CD4-positive, alpha-beta T cell treated with Interleukin-6 at 100 ng/mL for 8 hours (primary cell): ENCODE measurements around the gene TRAF5.

ENCODE experiments used
- DNase-seq: peaks from one replicate; pipeline ENCODE4 v3.0.0-alpha.2; 2020; ENCODE audit warnings: mixed read lengths, low spot score

Gene TRAF5

DNA sequence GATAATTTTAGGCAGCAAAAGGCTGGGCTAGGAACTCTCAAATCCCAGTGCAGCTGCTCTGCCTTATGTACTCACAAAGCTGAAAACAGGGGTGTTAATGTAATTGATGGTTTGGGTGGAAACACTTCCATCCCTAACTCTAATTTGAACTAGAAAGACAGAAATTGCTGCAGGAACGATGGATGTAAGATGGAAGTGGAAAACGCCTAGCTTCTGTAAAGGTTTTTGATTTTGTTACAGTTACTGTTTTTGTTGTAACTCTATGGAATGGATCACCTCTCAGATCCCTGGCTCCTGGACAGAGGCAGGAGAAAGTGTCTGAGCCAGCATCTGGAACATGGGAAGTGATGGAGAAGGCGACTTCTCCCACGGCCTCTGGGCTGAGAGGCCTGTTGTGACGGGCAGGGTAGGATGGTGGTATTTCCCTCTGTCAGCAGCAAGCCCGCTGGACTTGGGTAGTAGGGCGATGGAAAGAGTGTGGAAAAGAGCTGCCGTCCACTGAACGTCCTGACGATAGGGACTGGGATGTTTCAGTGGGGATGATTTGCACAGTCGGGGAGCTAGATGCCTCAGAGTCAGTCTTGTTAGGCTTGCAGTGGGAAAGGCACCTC is 1.6 kb downstream of the TRAF5 start:
- DNase-seq = no peak

DNA sequence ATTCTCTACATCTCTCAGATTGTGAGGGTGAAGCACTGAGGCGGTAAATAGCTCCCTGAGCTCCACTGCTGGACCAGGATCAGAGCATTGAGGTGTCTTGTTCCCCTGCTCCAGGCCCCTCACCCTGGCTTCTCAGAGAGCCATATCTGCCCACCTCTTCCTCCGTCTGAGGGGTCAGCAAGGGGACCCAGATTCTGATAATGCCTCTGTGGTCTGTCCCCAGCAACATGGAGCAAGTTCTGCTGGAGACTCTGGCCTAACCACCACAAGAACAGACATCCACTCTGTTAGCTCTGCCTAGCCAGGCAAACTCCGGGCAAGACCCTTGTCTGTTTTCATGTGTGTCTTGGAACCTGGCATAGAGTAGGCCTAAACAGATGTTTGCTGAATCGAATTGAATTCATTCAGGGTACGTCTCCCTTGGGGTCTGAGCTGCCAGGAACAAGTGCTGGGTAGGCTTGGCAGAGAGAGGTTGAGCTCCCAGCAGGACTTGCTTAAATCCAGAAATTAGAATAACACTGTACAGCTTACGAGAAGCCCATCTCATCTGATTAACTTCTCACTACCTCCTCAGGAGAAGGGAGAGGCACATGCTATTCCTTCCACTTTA is 2.3 kb downstream of the TRAF5 start:
- no peak for DNase-seq

DNA sequence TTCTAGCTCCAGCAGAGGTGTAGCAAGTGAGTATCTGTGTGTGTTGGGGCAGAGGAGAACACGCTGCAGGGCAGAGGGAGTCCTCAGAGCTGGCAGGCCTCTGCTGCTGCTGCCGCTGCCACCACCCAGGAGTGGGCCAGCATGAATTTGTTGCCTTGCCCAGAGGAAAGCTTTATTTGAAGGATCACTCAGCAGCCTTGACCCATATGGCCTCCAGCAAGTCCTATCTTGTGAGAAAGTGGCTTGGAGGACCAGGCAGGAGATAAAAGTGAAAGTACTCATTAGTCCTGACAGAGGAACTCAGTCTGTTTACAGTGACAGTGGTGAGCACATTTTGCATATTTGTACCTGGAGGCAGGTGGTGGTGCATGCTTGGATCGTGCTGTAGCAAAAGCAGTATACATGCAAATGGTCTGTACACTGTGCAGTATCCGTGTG is 3.1 kb downstream of the TRAF5 start:
- peak; percentile 30 for DNase-seq

DNA sequence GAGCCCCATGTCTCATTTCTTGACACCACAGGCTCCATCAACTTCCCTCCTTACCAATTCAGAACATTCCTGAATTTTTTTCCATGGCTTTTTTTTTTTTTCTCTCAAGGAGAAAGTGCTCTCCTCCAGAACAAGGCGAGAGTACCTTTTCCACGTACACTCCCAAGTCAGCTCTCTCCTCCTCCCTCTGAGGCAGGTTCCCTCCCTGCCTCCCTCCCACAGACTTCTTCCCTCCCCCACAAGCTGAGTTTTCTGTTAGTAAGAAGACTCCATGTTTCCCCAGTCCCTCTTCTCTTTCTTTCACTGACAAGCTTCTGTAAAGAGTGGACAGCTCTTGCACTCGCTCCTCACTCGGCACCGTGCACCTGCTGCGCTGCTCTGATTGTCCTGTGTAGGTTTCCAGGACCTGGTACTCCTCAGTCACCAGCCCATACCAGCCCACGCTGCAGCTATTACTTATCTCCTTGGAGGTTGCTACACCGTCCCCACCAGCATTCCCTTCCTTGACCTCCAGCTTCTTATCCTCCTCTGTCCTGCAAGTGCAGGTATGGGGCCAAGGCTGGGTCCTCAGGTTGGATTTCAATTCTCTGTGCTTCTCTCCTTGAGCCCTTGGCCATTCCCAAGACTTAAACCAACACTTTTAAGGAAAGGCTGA is 3.8 kb downstream of the TRAF5 start:
- DNase-seq = no peak

DNA sequence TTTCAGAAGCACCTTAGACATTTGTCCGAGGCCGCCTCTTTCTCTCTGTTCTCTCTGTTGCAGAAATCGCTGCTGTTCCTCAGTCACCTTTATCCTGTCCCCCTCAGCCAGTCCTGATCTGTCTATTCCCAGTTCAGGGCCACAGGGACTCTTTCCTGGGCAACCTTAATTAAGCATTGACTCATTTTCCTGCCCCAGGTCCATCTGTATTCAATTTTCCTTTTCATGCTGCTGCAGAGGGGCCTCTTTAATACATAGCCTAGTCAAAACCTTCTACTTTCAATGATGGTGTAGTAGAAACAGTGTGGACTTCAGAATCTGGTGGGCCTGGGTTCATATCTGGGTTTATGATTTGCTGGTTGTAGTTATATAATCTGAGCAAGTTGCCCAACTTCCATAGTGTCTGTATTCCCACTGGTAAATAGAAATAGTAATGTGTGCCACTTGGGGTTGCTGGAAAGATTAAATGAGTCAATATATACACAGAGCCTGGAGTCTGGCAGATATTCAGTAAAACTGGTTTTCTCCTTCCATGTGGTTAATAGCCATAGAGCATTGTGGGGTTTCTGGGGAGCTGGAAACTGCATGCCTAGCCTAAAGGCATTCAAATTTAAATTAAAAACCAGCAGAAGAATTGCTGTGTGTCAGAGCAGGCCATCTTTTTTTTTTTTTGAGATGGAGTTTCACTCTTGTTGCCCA is 4.5 kb downstream of the TRAF5 start:
- DNase-seq = no peak

DNA sequence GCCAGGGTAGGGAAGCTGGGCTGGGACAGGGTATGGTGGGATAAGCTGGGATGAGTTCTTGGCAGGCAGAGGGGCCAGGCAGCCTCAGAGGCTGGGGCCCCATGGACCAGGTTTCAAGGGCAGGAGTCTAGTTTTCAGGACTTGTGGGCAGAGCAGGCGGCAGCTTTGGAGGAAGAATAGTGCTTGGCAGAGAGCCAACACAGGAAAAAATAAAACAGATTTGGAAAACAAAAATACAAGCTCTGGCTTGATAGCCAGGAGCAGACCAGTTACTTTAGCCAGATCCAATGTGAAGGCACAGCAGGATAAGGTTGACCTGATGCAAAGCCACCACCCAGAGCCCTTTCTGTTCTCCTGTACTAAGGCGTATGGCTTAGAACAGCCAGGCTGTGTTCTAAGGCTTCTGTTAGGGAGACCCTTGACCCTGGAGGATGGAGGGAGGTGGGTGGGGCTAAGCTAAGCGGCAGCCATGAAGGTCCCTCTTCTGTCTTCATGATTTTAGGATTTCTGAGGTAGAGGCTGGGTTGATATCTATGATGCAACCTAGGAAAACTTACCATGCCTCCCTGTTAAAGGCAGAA is 5.5 kb downstream of the TRAF5 start:
- DNase-seq = no peak

DNA sequence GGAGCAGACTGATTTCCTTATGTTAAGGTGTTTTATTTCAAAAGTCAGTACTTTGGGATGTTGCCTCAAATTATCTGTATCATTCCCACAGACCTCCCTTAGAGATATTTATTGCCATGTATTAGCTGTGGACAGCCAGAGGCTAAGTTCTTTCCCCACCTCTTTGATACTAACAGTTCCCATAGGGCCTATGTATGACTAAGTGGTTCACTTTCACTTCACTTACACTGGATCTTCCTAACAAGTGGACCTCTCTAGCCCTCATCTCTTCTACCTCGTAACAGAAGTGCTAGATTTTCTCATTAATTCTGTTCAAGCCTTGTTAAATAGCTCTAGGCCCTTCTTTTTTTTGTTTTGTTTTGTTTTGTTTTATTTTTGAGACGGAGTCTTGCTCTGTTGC is 6.2 kb downstream of the TRAF5 start:
- no peak for DNase-seq

DNA sequence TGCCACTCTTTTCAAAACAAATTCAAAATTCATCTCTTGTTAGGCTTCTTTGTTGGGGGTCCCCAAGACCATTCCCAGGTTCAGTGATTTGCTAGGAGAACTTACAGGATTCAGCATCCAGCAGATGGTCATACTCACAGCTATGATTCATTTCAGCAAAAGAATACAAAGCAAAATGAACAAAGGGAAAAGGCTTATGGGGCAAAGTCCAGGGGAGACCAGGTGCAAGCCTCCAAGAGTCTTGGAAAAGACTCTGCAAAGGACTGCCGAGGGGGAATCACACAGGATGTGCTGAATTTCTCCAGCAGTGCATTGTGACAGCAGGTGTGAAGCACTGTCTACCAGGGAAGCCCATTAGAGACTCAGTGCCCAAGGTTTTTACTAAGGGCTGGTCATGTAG is 7.3 kb downstream of the TRAF5 start:
- no peak for DNase-seq

DNA sequence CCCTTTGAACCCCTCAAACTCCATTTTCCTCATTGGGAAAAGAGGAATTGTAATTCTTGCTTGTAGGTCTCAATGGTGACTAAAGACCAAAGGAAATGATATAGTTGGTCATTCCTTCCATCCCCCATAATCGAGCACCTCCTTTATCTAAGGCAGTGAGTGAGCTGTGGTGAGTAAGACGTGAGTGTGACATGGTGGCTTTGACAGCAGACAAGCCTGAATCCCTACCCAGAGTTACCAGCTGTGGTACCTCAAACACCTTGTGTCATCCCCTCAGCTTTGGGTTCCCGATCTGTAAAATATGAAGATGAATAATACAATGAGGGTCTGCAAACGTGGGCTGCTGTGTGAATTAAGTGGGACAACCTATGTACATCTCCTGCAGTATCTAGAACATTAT is 8.4 kb downstream of the TRAF5 start:
- no peak for DNase-seq

DNA sequence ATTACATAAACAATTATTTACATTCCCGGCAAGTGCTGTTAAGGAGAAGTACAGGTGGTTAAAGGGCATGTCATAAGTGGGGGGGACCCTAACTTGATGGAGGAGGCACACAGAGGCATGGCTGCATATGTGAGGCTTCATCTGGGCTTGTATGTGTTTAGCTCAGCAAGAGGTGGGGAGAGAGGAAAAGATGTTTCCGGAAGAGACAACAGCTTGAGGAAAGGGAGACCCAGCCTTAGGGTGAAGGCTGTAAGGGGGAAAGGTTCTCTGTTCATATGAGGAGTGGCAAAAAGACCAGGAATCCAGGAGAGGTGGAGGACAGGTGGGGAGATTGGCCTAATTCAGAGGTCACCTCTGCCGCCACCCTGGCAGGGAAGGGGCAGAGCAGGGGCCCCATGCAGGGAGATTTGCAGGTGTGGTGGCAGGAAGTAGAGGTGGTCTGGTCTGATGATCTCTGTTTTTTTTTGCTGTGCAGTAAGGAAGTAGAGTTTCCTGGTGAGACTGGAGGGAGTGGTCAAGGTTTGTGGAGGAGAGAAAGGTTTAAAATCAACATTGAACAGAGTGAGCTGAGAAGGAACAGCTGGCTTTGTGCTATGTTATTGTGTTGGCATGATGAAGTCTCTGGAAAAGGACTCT is 9.0 kb downstream of the TRAF5 start:
- DNase-seq = peak; percentile 44

DNA sequence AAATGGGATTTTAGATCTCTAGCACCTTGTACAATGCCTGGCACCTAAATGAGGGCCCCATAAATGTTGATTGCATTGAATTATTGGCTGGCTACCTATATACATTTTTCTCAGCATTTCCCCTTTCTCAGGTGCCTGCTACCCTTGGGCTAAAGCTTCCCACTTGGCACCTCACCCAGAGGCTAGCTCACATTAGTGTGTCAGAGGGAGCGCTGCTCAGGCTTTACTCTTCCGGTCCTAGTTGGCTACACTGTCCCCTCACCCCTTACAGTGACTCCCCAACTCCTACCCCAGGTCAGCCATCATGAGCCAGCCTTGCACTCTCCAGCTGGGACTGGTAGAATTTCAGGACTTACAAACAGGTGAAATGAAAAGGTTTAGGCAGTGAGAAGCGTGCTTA is 9.5 kb downstream of the TRAF5 start:
- no peak for DNase-seq

DNA sequence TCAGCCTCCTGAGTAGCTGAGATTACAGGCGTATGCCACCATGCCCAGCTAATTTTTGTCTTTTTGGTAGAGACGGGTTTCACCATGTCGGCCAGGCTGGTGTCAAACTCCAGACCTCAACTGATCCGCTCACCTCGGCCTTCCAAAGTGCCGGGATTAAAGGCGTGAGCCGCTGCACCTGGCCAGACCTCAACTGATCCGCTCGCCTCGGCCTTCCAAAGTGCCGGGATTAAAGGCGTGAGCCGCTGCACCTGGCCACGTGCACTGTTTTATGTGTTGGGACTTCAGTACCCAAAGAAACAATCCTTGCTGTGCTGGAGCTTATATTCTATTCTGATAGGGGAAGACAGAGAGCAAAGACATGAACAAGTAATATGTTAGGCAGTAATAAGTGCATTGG is 10.1 kb downstream of the TRAF5 start:
- no peak for DNase-seq

DNA sequence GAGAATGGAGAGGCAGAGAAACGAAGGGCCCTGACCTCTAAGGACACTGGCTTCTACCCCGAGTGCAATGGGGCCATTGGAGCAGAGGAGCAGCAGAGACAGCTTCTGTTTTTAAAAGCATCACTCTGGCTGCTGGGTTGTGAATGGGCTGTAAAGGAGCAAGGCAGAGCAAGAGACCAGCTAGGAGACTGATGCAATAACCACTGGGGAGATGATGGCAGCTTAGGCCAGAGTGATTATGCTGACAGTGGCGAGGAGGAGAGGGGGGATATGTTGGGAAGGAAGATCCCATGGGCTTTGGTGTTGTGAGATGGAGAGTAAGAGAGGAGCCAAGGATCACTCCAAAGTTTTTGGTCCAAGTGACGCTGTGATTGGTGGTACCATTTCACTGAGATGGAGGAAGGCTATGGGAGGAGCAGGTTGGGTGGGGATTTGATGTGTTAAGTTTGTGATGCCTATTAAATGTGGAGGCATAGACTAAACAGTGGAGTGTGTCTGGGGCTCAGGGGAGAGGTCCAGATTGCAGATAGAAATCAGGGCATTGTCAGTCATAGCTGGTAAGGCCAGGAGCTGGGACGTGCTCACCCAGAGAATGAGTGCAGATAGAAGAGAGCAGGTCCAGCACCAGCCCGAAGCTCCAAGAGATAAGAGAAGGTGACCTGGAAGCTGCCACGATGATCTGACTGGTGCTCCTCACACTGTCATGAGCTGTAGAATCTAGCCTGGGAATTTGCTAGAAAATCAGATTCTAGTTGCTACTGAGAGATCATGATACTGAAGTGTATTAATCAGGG is 11.0 kb downstream of the TRAF5 start:
- DNase-seq = no peak

DNA sequence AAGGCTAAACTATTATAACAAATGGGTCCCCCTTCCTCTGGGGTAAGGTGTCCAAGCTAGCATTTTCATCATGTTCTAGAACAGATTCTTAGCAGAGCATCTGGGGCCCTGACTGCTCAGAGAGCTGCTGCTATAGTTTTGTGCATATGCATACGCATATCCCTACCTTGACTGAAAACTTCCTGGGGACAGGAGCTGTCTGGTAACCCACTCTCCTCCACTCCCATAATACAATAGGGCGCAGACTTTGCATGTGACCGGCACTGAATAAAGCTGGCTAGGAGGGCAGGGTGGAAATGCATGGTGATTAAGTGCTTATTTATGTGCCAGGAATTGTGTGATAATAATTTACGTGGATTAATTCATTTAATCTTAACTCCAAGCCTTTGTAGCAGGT is 11.6 kb downstream of the TRAF5 start:
- DNase-seq = no peak

DNA sequence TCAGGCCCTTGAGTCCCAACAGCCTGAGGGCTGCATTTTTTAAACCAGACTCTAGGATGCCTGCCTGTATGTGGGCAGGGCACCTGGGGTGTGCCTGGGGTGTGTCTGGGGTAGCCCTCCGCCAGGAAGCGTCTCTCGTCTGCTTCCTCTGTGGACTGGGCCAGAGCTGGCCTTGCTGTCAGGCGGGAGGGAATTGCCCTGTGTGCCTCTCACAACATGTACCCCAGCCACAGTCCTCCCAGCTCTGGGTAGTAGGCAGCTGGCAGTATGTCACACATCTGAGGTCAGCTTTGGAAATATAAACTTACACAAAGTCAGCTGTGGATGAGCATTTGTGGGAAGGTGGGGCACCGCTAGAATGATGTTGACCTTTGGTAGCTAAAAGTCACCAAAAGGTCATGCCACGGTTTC is 13.0 kb downstream of the TRAF5 start:
- DNase-seq = no peak

DNA sequence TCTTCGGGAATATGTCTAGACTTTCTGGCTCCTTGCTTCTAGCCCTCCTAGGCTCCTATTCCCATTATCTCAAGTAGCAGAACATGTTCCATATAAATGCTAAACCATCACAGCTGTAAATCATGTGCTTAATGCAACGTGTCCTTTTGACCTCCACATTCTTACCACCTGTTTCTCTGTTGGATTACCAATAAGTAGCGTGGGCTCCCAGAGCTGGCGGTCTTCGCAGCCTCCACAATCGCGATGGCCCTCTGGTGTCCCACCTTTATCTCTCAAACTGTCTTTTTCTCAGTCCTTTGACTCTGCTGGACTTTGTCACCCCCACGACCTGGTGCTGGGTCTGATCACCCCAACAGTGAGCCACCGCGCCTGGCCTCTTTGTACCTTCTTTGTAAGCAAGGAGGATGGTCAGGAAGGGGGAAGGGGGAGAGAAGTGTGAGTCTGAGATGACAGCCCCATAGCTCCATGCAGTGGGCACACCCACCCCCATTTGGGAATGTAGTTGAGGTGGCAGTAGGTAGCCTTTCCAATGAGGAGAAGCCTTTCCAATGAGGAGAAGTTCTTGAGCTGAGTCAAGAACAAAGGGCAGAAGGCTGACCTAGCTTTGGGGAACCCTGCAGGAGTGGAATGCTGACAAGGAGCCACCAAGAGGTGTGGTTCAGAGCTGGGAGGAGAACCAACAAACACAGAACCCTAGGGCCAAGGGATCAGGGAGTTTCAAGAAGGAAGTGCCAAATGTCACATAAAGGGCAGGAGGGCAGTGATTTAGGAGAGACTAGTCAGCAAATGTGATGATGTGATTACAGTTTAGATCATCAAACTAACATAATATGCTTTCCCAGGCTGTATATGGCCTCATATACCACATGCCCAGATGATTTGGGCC is 14.2 kb downstream of the TRAF5 start:
- DNase-seq = no peak

DNA sequence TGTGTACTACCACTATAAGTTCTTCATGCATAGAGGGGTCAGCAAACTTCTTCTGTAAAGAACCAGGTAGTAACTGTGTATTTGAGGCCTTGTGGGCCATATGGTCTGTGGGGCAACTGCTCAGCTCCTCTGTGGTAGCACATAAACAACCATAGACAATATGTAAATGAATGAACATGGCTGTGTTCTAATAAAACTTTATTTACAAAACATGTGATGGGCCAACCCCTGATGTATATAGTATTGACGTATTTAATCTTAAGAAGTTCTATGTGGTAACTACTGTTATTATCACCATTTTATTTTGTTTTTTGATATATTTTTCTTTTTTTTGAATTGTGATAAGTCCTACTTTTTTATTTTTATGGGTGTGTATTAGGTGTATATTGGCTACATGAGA is 15.4 kb downstream of the TRAF5 start:
- no peak for DNase-seq

DNA sequence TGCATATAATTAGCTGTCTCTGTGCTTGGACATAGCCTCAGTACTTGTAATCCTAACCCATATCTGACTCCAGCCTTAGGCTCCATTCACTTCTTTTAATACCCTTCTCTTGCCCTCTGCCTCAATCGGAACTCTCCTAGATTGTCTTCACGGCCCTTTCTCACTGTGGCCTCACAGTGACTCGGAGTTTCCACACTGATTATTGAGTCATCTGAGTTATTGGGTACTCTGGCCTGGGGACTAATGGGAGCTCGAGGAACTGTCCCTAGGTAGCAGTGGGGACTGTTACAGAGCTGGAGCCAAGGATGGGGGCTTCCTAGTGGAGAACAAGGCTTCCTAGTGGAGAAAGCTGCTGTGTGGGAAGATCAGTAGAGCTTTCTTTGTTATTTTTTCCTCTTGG is 17.0 kb downstream of the TRAF5 start:
- no peak for DNase-seq

DNA sequence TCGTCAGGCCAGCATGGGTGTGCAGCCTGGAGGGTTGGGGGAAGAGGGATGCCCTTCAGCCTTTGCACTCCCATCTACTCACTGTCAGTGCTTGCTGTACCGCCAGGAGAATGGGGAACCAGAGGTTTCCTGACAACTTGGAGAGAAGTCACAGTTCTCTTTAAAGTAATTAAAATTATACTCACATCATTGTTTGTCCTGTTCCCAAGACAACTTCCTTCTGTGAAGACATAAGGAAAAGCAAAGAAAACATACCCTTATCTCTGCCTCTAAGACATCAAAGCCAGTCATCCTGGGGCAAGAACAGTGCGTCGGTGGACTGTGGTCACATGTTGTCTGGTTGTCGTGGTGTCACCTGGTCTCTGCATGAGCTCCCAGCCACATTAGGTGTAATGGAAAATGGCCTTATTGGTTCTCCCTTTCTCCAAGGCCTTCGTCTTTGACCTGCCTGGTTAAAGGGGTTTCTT is 17.6 kb downstream of the TRAF5 start:
- DNase-seq = no peak

DNA sequence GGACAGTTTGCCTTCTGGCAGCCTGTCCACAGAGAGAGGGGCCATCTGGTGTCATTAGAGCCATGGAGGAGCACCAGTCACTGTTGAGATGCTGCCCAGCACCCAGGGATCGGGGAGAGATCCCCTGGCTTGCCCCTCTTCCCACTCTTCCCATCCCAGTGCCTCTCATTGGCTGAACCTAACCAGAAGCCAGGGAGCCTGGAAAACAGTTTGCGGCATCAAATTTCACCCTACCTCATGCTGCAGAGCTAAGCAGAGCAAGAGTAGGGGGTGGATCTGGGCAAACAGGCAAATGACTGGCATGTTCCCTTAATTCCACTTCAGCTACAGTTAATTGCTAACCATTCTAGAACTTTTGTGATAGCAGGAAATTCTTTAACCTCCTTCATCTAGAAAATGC is 19.1 kb downstream of the TRAF5 start:
- no peak for DNase-seq
